Epithelial cell of prostate (primary cell): ENCODE data around the gene TNK2.

ENCODE experiments used
- DNase-seq: peaks from one replicate; pipeline ENCODE4 v3.0.0-alpha.2; 2011; ENCODE audit warnings: low read depth, low spot score
- H3K27ac ChIP-seq: fragments of 450-650 bp; 2 replicates; pipeline ENCODE4 v1.5.1; 2017; ENCODE audit warnings: mild to moderate bottlenecking

TNK2 gene

GRCh38 chr3:195888311-195888761, 20.0 kb downstream of the TNK2 start:
- no peak overlapping the region for H3K27ac ChIP-seq
- DNase-seq: no peak

- DNase-seq: no peak
- H3K27ac ChIP-seq: no peak overlapping the region
Measured at GRCh38 chr3:195887670-195888069, 20.7 kb downstream of the TNK2 start.

GRCh38 chr3:195886181-195887141, 21.9 kb downstream of the TNK2 start:
- DNase-seq: no peak
- no peak overlapping the region for H3K27ac ChIP-seq

GRCh38 chr3:195885036-195885891, 23.1 kb downstream of the TNK2 start:
- no peak overlapping the region for H3K27ac ChIP-seq
- no peak for DNase-seq

GRCh38 chr3:195884691-195885035, 23.7 kb downstream of the TNK2 start:
- no peak overlapping the region for H3K27ac ChIP-seq
- DNase-seq: no peak

- no peak overlapping the region for H3K27ac ChIP-seq
- DNase-seq: no peak
Measured at GRCh38 chr3:195883801-195884200, 24.6 kb downstream of the TNK2 start.

GRCh38 chr3:195883160-195883559, 25.2 kb downstream of the TNK2 start:
- no peak for DNase-seq
- no peak overlapping the region for H3K27ac ChIP-seq

GRCh38 chr3:195882002-195882441, 26.3 kb downstream of the TNK2 start:
- H3K27ac ChIP-seq: no peak overlapping the region
- DNase-seq: no peak

GRCh38 chr3:195881276-195881988, 26.9 kb downstream of the TNK2 start:
- H3K27ac ChIP-seq: no peak overlapping the region
- no peak for DNase-seq

- DNase-seq: no peak
- H3K27ac ChIP-seq: no peak overlapping the region
Measured at GRCh38 chr3:195880037-195880431, 28.3 kb downstream of the TNK2 start.

GRCh38 chr3:195879416-195880036, 28.8 kb downstream of the TNK2 start:
- no peak for DNase-seq

GRCh38 chr3:195878424-195879274, 29.7 kb downstream of the TNK2 start:
- H3K27ac ChIP-seq: no peak overlapping the region
- no peak for DNase-seq

More at GRCh38 chr3:195879416-195880036, 28.8 kb downstream of the TNK2 start:
- no peak overlapping the region for H3K27ac ChIP-seq

GRCh38 chr3:195877767-195878423, 30.5 kb downstream of the TNK2 start:
- no peak for DNase-seq
- no peak overlapping the region for H3K27ac ChIP-seq

- H3K27ac ChIP-seq: no peak overlapping the region
- no peak for DNase-seq
Measured at GRCh38 chr3:195877136-195877715, 31.1 kb downstream of the TNK2 start.

GRCh38 chr3:195876297-195877064, 31.9 kb downstream of the TNK2 start:
- DNase-seq: no peak
- H3K27ac ChIP-seq: peak overlapping the region; percentile 28

- no peak for DNase-seq
- peak overlapping the region; percentile 28 for H3K27ac ChIP-seq
Measured at GRCh38 chr3:195875482-195876236, 32.7 kb downstream of the TNK2 start.

- no peak overlapping the region for H3K27ac ChIP-seq
- no peak for DNase-seq
Measured at GRCh38 chr3:195873971-195874370, 34.4 kb downstream of the TNK2 start.
